K562 (cell line): Measurements from ENCODE around the gene LENG8. TPM values are rescaled to one million over a fixed set of nuclear protein-coding genes. Genes with fewer than 3 reads are reported as not detected.

ENCODE experiments used
- CBFA2T2 ChIP-seq: fragments of 450-650 bp; conservative IDR thresholded peaks from 2 replicates; pipeline ENCODE4 v1.6.1; 2017; ENCODE audit warnings: mild to moderate bottlenecking
- CEBPG ChIP-seq, 3 experiments: fragments of 200-800 bp in 1 of 3; sonication (Bioruptor generic) in 1 of 3; sonication (generic) in 1 of 3; formaldehyde crosslinking in 1 of 3; IDR thresholded peaks in 2 of 3; conservative IDR thresholded peaks in 1 of 3; 2 replicates each; pipeline versions ENCODE4 v1.6.1 to v1.8.0; 2016 to 2022; ENCODE audit warnings: missing compliant biosample characterization in 2 of 3, missing genetic modification characterization in 2 of 3, mild to moderate bottlenecking in 1 of 3, missing genetic modification reagents in 1 of 3
- FIP1L1 ChIP-seq: fragments of 200-400 bp; formaldehyde crosslinking; IDR thresholded peaks from 2 replicates; pipeline ENCODE4 v1.6.1; 2018; ENCODE audit warnings: mild to moderate bottlenecking, low read depth, low read length; ENCODE audit not compliant: poor library complexity, severe bottlenecking
- GTF2E2 ChIP-seq: fragments of 200-800 bp; sonication (Bioruptor generic); IDR thresholded peaks from 2 replicates; pipeline ENCODE4 v1.6.1; 2016; ENCODE audit warnings: missing genetic modification characterization, missing compliant biosample characterization
- HBP1 ChIP-seq: fragments of 450-650 bp; formaldehyde crosslinking; IDR thresholded peaks from 2 replicates; pipeline ENCODE4 v1.4.0; 2022; ENCODE audit warnings: missing genetic modification characterization
- HDAC2 ChIP-seq: fragments of 450-650 bp; IDR thresholded peaks from 2 replicates; pipeline ENCODE4 v1.6.1; 2016; ENCODE audit warnings: mild to moderate bottlenecking
- KDM4B ChIP-seq, 2 experiments: fragments of 450-650 bp in 1 of 2; sonication (generic) in 1 of 2; IDR thresholded peaks; 2 replicates each; pipeline ENCODE4 v1.6.1; 2016 to 2017; ENCODE audit warnings: borderline replicate concordance in 2 of 2, antibody characterized with exemption in 1 of 2, low read depth in 1 of 2, mild to moderate bottlenecking in 1 of 2
- MECOM ChIP-seq: fragments of 250-450 bp; sonication (Bioruptor Pico); IDR thresholded peaks from 2 replicates; pipeline ENCODE4 v1.8.0; 2022; ENCODE audit warnings: inconsistent platforms
- NFYB ChIP-seq: IDR thresholded peaks from 2 replicates; pipeline ENCODE4 v1.6.1; 2011; ENCODE audit warnings: mild to moderate bottlenecking, moderate library complexity; ENCODE audit not compliant: insufficient read length; ENCODE audit errors: extremely low read depth
- NR3C1 ChIP-seq: sonication (generic); formaldehyde crosslinking; IDR thresholded peaks from 2 replicates; pipeline ENCODE4 v1.8.1; 2022; ENCODE audit warnings: missing genetic modification reagents
- PHTF2 ChIP-seq: fragments of 250-450 bp; sonication (Bioruptor Pico); IDR thresholded peaks from 2 replicates; pipeline ENCODE4 v1.5.0; 2021; ENCODE audit warnings: mild to moderate bottlenecking
- PKNOX1 ChIP-seq: fragments of 450-650 bp; IDR thresholded peaks from 2 replicates; pipeline ENCODE4 v1.6.1; 2016
- SMARCB1 ChIP-seq: IDR thresholded peaks from 2 replicates; pipeline ENCODE4 v1.6.1; 2011; ENCODE audit warnings: improper control_type of control experiment, low read depth; ENCODE audit not compliant: insufficient read length
- SNRNP70 ChIP-seq: fragments of 200-400 bp; formaldehyde crosslinking; optimal IDR thresholded peaks from 2 replicates; pipeline ENCODE3; 2017; ENCODE audit warnings: low read depth, low read length
- THRA ChIP-seq: fragments of 450-650 bp; IDR thresholded peaks from 2 replicates; pipeline ENCODE4 v1.6.1; 2017; ENCODE audit warnings: mild to moderate bottlenecking, moderate library complexity
- ZBED1 ChIP-seq: IDR thresholded peaks from 2 replicates; pipeline ENCODE4 v1.6.1; 2014
- ZNF395 ChIP-seq: fragments of 200-800 bp; sonication (Bioruptor generic); IDR thresholded peaks from 2 replicates; pipeline ENCODE4 v1.6.1; 2017; ENCODE audit warnings: missing genetic modification characterization, missing compliant biosample characterization
- ZNF431 ChIP-seq: sonication (generic); formaldehyde crosslinking; IDR thresholded peaks from 2 replicates; pipeline ENCODE4 v1.8.0; 2022; ENCODE audit warnings: mild to moderate bottlenecking, missing genetic modification reagents
- ZNF766 ChIP-seq: fragments of 200-800 bp; sonication (Bioruptor generic); conservative IDR thresholded peaks from 2 replicates; pipeline ENCODE4 v1.6.1; 2016; ENCODE audit warnings: missing genetic modification characterization, missing compliant biosample characterization
- polyA plus RNA-seq, 8 experiments: library from polyadenylated mRNA; depleted of rRNA in 4 of 8; stranded (reverse) in 5 of 8; unstranded in 3 of 8; fragments of >200 nt; fragmentation: Nextera tagmentation in 2 of 8; fragmentation: Illumina TruSeq in 1 of 8; extraction: Ambion mirVana in 2 of 8; extraction: Trizol in 1 of 8; gene quantifications; 2 replicates each; pipeline versions ENCODE4 v1.2.1 to v1.2.3, GENCODE V29; 2011 to 2014; ENCODE audit warnings: inconsistent platforms in 1 of 8, missing spikeins in 1 of 8
- total RNA-seq, 7 experiments: library from RNA; depleted of rRNA in 6 of 7; stranded (reverse); fragments of >200 nt in 6 of 7; fragmentation: Illumina TruSeq in 2 of 7; extraction: Trizol in 2 of 7; gene quantifications; 2 replicates each; pipeline versions ENCODE4 v1.2.1 to v1.2.3, GENCODE V29; 2011 to 2021; ENCODE audit warnings: low replicate concordance in 1 of 7

The LENG8 gene
- total and polyA plus RNA-seq, 9 of the 15 experiments (the other 6 are each of a cell fraction or from before 2014, with no cell fraction given), result 0.74 to 146 (median 28.1) TPM

- TF ChIP-seq GTF2E2 (tag), result no peak
- TF ChIP-seq PKNOX1, result no peak
- TF ChIP-seq ZNF431 (CRISPR knock-in tag), result no peak
- no peak for TF ChIP-seq NR3C1 (CRISPR knock-in tag)
- TF ChIP-seq KDM4B (IDR thresholded peaks at IDR 0.05; ENCODE audit: borderline replicate concordance in 2 of 2, low read depth in 1 of 2), result 0 out of 4 replicates have a peak, but pooled peaks of 1 of the 2 experiments have one; percentile 27
- TF ChIP-seq SMARCB1, result no peak
- TF ChIP-seq CBFA2T2, result no peak
- no peak for TF ChIP-seq CEBPG (CRISPR knock-in tag; IDR thresholded peaks at IDR 0.05)
- no peak for TF ChIP-seq CEBPG (tag; conservative IDR thresholded peaks at IDR 0.05 in 1 of 2, IDR thresholded peaks at IDR 0.05 in 1 of 2)
- 0 out of 2 replicates have a peak, but pooled peaks have one; percentile 19 for TF ChIP-seq ZNF395 (CRISPR knock-in tag)
- no peak for TF ChIP-seq ZBED1
- TF ChIP-seq HDAC2, result no peak
- TF ChIP-seq THRA, result no peak
- TF ChIP-seq MECOM, result no peak
- TF ChIP-seq SNRNP70, result no peak
- no peak for TF ChIP-seq NFYB
- no peak for TF ChIP-seq ZNF766
- no peak for TF ChIP-seq PHTF2 (CRISPR knock-in tag)
- no peak for TF ChIP-seq FIP1L1
- TF ChIP-seq HBP1 (CRISPR knock-in tag), result no peak
Measured at GRCh38 chr19:54464630-54465425, 15.8 kb downstream of the LENG8 start (continued).
